Fibroblast of lung (primary cell): Measurements from ENCODE around the gene TYSND1. TPM values are rescaled to one million over a fixed set of nuclear protein-coding genes. Genes with fewer than 3 reads are reported as not detected.
A peak's percentile ranks its signal among the peaks of the same experiment; 100 is the strongest.

Experiments
- DNase-seq, 2 donors: peaks; one replicate each; pipeline versions ENCODE4 v3.0.0 to v3.0.0-alpha.2; 2010; ENCODE audit warnings: low read depth in 2 of 2
- H2AFZ ChIP-seq: 2 replicates; pipeline ENCODE4 v1.5.1; 2012; ENCODE audit warnings: low read length, control low read depth, inconsistent platforms
- H3K27ac ChIP-seq: 2 replicates; pipeline ENCODE4 v1.5.1; 2011; ENCODE audit warnings: low read length, control low read depth; ENCODE audit not compliant: insufficient read depth
- H3K27me3 ChIP-seq: 2 replicates; pipeline ENCODE4 v1.5.1; 2011; ENCODE audit warnings: mild to moderate bottlenecking, low read length; ENCODE audit not compliant: control insufficient read depth, insufficient read depth
- H3K36me3 ChIP-seq: 2 replicates; pipeline ENCODE4 v1.5.1; 2011; ENCODE audit warnings: low read length; ENCODE audit not compliant: control insufficient read depth, insufficient read depth
- H3K4me1 ChIP-seq: 2 replicates; pipeline ENCODE4 v1.5.1; 2011; ENCODE audit warnings: low read length; ENCODE audit not compliant: control insufficient read depth, insufficient read depth; ENCODE audit errors: extremely low read depth
- H3K4me2 ChIP-seq: 2 replicates; pipeline ENCODE4 v1.5.1; 2011; ENCODE audit warnings: low read length, control low read depth; ENCODE audit not compliant: insufficient read depth; ENCODE audit errors: extremely low read depth
- H3K4me3 ChIP-seq, 4 experiments: fragments of 200-600 bp in 1 of 4; sonication (generic) in 1 of 4; replicated peaks in 1 of 4; 2 replicates each; pipeline ENCODE4 v1.5.1; 2011 to 2016; ENCODE audit warnings: low read length in 4 of 4, low read depth in 3 of 4, mild to moderate bottlenecking in 3 of 4, control low read depth in 2 of 4, inconsistent platforms in 1 of 4, mixed read lengths in 1 of 4; ENCODE audit not compliant: insufficient read depth in 1 of 4; ENCODE audit errors: control extremely low read depth in 1 of 4
- H3K79me2 ChIP-seq: 2 replicates; pipeline ENCODE4 v1.5.1; 2012; ENCODE audit warnings: mild to moderate bottlenecking, low read length, inconsistent platforms; ENCODE audit not compliant: control insufficient read depth, insufficient read depth
- H3K9ac ChIP-seq: 2 replicates; pipeline ENCODE4 v1.5.1; 2011; ENCODE audit warnings: mild to moderate bottlenecking, low read length, control low read depth; ENCODE audit not compliant: insufficient read depth
- H3K9me3 ChIP-seq: 2 replicates; pipeline ENCODE4 v1.5.1; 2012; ENCODE audit warnings: low read depth, low read length; ENCODE audit not compliant: control insufficient read depth, insufficient read depth
- H4K20me1 ChIP-seq: 2 replicates; pipeline ENCODE4 v1.5.1; 2011; ENCODE audit warnings: low read length; ENCODE audit not compliant: control insufficient read depth, insufficient read depth; ENCODE audit errors: extremely low read depth
- EZH2 ChIP-seq: IDR thresholded peaks from 2 replicates; pipeline ENCODE4 v1.5.1; 2012; ENCODE audit warnings: low read length, control low read depth, mild to moderate bottlenecking; ENCODE audit errors: missing control alignments
- polyA plus RNA-seq, 2 donors: library from polyadenylated mRNA; depleted of rRNA in 1 of 2; stranded (reverse) in 1 of 2; unstranded in 1 of 2; fragments of >200 nt; gene quantifications; 2 replicates each; pipeline ENCODE4 v1.2.1, GENCODE V29; 2011 to 2012; ENCODE audit warnings: missing spikeins in 1 of 2
- total RNA-seq: library from RNA; depleted of rRNA; stranded (reverse); fragments of >200 nt; gene quantifications from 2 replicates; pipeline ENCODE4 v1.2.1, GENCODE V29; 2014
- TF ChIP-seq, protein P1 (sequence below), 2 donors: IDR thresholded peaks in 1 of 2; conservative IDR thresholded peaks in 1 of 2; 1 replicate in 1 of 2; 2 replicates in 1 of 2; pipeline ENCODE4 v1.5.1; 2011 to 2012; ENCODE audit warnings: low read length in 2 of 2, control low read depth in 1 of 2, inconsistent platforms in 1 of 2, low read depth in 1 of 2, mild to moderate bottlenecking in 1 of 2

Gene TYSND1
- total and polyA plus RNA-seq, 2 donors (not counting 1 experiment from before 2014, with no cell fraction given), result 2.4 to 15.5 TPM

DNA sequence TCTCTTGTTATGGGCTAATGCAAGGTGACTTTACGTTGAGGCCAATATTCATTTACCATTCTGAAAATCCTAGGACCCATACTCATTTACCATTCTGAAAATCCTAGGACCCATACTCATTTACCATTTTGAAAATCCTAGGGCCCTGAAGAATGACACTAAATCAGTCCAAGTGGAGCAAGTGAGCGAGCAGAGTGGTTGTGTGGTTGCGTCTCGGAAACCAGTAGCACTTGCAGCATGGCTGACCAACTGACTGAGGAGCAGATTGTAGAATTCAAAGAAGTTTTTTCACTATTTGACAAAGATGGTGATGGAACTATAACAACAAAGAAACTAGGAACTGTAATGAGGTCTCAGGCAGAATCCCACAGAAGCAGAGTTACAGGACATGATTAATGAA, 16.9 kb upstream of the TYSND1 start:
- DNase-seq, result no peak
- Histone ChIP-seq H3K4me1 (no peaks in the 10 kb centered on the region), H3K9me3 (no peaks in the 10 kb centered on the region), H3K27ac (no peak overlapping the region), H3K27me3 (no peaks in the 10 kb centered on the region), H3K79me2 (peaks cover 91% of the 10 kb centered on the region), H3K4me3 (no peak overlapping the region), H4K20me1 (peaks cover 9% of the 10 kb centered on the region), H3K36me3 (peaks cover 2% of the 10 kb centered on the region), H2AFZ (no peak overlapping the region), H3K4me2 (no peak overlapping the region), H3K9ac (no peak overlapping the region)
- no peak for TF ChIP-seq EZH2
- TF ChIP-seq, protein P1, sequence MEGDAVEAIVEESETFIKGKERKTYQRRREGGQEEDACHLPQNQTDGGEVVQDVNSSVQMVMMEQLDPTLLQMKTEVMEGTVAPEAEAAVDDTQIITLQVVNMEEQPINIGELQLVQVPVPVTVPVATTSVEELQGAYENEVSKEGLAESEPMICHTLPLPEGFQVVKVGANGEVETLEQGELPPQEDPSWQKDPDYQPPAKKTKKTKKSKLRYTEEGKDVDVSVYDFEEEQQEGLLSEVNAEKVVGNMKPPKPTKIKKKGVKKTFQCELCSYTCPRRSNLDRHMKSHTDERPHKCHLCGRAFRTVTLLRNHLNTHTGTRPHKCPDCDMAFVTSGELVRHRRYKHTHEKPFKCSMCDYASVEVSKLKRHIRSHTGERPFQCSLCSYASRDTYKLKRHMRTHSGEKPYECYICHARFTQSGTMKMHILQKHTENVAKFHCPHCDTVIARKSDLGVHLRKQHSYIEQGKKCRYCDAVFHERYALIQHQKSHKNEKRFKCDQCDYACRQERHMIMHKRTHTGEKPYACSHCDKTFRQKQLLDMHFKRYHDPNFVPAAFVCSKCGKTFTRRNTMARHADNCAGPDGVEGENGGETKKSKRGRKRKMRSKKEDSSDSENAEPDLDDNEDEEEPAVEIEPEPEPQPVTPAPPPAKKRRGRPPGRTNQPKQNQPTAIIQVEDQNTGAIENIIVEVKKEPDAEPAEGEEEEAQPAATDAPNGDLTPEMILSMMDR (conservative IDR thresholded peaks at IDR 0.05 in 1 of 2, IDR thresholded peaks at IDR 0.05 in 1 of 2; ENCODE audit: low read depth in 1 of 2, low read length in 2 of 2), result no peak

DNA sequence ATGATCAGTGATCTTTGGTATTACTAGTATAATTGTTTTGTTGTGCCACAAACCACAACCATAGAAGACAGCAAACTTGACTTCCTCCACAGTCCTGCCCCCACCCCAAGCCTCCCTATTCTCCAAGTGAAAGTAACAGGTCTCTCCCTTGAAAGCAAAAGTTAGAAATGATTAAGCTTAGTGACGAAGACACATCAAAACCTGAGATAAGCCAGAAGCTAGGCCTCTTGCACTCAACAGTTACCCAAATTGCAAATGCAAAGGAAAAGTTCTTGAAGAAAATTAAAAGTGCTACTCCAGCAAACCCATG, 16.3 kb upstream of the TYSND1 start:
- H3K4me1 ChIP-seq, result no peaks in the 10 kb centered on the region
- TF ChIP-seq, protein P1 (conservative IDR thresholded peaks at IDR 0.05 in 1 of 2, IDR thresholded peaks at IDR 0.05 in 1 of 2; ENCODE audit: low read depth in 1 of 2, low read length in 2 of 2), result no peak
- TF ChIP-seq EZH2, result no peak
- H4K20me1 ChIP-seq, result peaks cover 9% of the 10 kb centered on the region

DNA sequence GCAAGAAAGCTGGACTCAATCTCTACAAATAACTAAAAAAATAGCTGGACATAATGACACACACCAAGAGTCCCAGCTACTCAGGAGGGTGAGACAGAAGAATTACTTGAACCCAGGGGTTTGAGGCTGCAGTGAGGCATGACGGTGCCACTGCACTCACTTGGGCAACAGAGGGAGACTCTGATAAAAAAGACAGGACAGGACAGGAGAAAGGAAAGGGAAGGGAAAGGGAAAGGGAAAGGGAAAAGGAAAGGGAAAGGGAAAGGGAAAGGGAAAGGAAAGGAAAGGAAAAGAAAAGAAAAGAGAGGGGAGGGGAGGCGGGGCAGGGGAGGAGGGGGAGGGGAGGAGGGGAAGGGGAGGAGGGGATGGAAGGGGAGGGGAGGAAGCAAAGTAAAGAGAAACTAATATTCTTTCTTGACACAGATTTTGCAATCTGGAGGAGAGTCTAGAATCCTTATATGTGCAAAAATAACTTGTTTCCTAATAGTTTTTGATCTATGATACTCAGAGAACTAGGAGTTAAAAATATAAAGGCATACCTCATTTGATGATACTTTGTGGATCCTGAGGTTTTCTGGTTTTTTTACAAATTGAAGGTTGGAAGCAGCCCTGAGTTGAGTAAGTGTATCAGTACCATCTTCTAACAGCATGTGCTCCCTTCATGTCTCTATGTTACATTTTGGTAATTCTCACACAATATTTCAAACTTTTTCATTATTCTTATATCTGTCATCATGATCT, 15.8 kb upstream of the TYSND1 start:
- no peak for TF ChIP-seq EZH2
- TF ChIP-seq, protein P1 (conservative IDR thresholded peaks at IDR 0.05 in 1 of 2, IDR thresholded peaks at IDR 0.05 in 1 of 2; ENCODE audit: low read depth in 1 of 2, low read length in 2 of 2), result no peak
- Histone ChIP-seq H3K79me2 (peaks cover 82% of the 10 kb centered on the region), H2AFZ (no peak overlapping the region), H3K27me3 (no peaks in the 10 kb centered on the region), H4K20me1 (peaks cover 9% of the 10 kb centered on the region), H3K9me3 (no peaks in the 10 kb centered on the region), H3K36me3 (peaks cover 2% of the 10 kb centered on the region), H3K4me2 (no peak overlapping the region), H3K27ac (no peak overlapping the region), H3K4me3 (no peak overlapping the region), H3K4me1 (no peaks in the 10 kb centered on the region), H3K9ac (no peak overlapping the region)
- peak in 1 of 2 donors; percentile 15 for DNase-seq

More for the DNA sequence above, 16.3 kb upstream of the TYSND1 start:
- Histone ChIP-seq H3K79me2 (peaks cover 87% of the 10 kb centered on the region), H3K27ac (no peak overlapping the region), H3K4me3 (no peak overlapping the region), H3K9me3 (no peaks in the 10 kb centered on the region), H3K4me2 (no peak overlapping the region), H2AFZ (no peak overlapping the region), H3K9ac (no peak overlapping the region), H3K36me3 (peaks cover 2% of the 10 kb centered on the region), H3K27me3 (no peaks in the 10 kb centered on the region)
- DNase-seq, result no peak
